HT-29 (cell line): ENCODE measurements around the gene MANBA. TPM values are rescaled to one million over a fixed set of nuclear protein-coding genes. Genes with fewer than 3 reads are reported as not detected.
"Not testable (repeated sequence)": the region's sequence is repeated elsewhere in the genome, so short reads cannot be mapped to it uniquely, and the experiment has no call there.

Source experiments
- DNase-seq: peaks from one replicate; pipeline ENCODE4 v3.0.0-alpha.2; 2015; ENCODE audit warnings: low spot score
- total RNA-seq: library from RNA; depleted of rRNA; stranded (reverse); fragments of >200 nt; shearing (Covaris generic); gene quantifications from 2 replicates; pipeline ENCODE4 v1.2.3, GENCODE V29; 2014

The MANBA gene
- total RNA-seq, 1 experiment from 2014 or later = 18.9 TPM

GRCh38 chr4:102761906-102762305, 1.1 kb upstream of the MANBA start:
- DNase-seq = no peak

- no peak for DNase-seq
These were observed 531 bp upstream of the MANBA start for GRCh38 chr4:102761296-102761701.

DNA sequence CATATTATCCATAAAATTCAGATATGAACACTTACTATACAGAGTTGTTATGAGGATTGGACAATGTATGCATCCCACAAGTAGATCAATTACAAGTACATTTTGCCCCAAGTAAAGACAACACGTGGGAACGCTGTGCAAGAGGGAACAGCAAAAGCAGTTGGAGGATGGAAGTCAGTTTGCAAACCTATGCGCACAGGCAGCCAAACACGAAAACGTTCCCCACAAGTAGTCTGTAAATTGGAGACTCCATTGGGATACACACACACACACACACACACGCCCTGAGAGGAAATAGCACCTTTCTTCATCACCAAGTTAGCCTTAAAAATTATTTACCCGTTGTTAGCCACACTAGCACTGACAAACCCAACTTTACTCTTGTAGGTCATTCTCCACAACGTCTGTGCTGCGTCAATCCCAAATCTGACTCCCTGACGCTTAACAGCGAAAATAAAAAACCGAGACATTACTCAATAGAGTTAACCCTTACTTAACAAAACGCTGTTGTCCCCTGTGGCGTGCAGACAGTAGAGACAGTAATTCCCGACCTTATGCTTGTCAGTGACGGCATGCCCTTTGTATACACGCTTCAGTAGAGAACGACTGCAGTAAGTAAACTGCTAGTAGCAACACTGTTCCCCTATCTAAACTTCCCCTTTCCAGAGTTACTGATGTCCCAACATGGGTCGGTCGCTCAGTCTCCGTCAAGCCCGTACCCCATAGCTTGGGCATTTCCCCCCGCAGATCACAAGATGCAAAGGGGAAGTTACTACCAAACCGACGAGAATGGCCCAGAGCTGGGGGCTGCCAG, 730 bp downstream of the MANBA start:
- DNase-seq = peak; percentile 53

DNA sequence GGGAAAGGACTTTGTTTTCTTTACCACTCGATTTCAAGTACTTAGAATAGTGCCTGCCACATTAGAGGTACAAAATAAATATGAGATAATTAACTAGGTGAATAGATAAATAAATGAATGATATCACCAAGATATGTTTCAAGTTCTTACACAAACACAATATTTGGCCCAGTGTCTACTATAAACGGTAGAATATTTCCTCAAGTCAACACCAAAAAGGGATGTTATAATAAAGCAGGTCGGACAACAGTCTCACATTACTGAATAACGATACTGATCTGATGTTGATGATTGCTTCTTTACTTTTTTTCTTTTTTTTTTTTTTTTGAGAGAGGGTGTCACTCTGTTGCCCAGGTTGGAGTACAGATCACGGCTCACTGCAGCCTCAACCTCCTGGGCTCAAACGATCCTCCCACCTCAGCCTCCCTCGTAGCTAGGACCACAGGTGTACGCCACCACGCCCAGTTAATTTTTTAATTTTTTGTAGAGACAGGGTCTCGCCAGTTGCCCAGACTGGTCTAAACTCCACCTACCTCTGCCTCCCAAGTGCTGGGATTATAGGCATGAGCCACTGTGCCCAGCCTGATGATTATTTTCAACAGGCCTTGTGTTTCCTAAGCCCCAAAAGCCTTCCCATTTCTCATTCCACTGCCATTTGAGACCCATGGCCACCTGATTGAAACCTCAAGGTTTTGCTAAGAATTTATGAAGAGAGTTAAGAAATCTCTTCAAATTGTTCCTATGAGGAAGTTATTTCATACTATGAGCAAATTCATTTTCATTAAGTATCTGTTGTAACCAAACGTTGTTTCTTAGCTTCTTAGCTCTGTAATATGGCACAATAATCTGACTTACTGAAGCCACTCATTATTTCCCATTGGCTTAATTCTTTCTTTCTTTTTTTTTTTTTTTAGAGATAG, 2.3 kb downstream of the MANBA start:
- no peak for DNase-seq

DNA sequence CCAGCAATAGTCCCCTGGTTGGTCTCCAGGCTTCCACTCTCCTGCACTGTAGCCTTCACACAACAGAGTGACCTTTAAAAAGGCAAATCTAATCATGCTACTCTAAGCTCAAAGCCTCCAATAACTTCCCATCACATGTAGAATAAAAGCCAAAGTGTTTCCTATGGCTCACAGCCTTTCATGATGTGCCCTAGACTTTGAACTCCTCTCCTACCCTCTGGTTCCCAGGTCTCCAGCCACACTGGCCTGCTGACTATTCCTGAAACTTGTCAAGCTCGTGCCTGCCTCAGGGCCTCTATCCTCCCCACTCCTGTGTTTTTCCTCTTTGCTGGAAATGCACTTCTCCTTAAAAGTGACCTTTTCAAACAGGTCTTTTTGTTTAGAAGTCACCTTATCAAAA, 3.1 kb downstream of the MANBA start:
- peak; percentile 55 for DNase-seq

GRCh38 chr4:102754044-102754443, 6.7 kb downstream of the MANBA start:
- DNase-seq = no peak

- DNase-seq = no peak
These were observed 8.8 kb downstream of the MANBA start for GRCh38 chr4:102751941-102752340.

- DNase-seq = not testable (repeated sequence)
These were observed 17.4 kb downstream of the MANBA start for GRCh38 chr4:102743352-102743751.

- DNase-seq = not testable (repeated sequence)
These were observed 22.0 kb downstream of the MANBA start for GRCh38 chr4:102738802-102739201.

- no peak for DNase-seq
These were observed 23.9 kb downstream of the MANBA start for GRCh38 chr4:102736636-102737549.

DNA sequence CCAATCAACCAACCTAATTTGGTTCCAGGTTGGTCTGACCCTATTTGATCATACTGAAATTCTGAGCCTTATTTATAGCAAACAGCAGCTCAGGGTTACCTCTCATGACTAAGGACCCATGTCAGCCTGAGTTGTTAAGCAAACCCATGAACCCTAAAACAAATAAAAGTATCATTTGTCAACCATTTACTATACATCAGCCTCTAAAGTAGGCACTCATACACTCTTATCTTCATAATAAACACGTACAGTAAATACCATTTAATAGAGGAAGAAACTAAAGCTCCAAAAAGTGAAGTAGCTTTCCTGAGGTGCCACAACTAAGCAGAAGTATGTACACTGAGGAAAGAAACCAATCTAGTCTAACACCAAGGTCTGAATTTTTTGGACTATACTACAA, 25.2 kb downstream of the MANBA start:
- DNase-seq = no peak

DNA sequence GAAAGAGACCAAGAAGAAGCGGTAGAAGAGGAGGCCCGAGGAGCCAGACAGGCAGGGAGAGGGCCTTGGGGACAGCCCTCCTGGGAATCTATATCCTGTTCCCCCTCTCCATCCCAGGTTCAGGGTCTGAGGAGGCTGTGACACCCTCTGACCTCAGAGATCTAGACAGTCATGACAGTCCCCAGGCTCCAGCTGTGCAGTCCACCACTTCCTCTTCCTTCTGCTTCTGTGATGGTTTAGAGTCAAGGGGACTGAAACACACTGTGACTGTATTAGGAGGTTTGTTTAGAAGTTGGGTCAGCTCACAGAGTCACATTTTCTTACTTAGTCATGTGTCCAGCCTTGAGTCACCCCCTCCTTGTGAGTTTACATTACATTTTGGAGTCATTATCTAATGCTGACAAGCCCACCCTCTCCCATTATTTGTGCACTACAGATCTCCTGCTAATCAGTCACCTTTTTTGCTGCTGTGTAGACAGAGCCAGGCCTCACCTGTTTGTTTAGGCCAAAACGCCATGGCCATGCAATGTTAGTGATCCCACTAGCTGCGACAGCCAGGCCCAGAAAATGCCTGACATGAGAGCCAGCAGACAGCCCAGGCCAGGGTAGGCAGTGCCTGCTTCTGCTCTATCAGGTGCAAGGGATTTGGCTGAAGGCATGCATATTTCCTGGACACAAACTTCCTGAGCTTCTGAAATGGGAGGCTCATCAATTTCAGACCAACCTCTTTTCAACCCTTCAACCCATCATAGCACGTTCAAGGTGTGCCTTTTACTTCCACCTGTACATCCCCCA, 26.0 kb downstream of the MANBA start:
- DNase-seq = no peak

DNA sequence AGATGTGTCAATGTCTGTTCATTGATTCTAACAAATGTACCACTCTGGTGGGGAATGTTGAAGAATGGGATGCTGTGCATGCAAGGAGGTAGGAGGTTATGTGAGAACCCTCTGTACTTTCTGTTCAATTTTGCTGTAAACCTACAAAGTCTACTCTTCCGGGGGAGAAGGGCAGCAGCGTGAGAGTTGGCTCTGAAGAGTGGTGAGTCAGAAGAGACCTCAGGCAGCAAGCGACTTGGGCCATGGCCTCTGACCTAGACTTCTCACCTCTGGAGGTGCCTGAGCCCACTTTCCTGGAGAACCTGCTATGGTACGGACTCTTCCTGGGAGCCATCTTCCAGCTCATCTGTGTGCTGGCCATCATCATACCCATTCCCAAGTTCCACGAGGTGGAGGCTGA, 26.7 kb downstream of the MANBA start:
- no peak for DNase-seq

DNA sequence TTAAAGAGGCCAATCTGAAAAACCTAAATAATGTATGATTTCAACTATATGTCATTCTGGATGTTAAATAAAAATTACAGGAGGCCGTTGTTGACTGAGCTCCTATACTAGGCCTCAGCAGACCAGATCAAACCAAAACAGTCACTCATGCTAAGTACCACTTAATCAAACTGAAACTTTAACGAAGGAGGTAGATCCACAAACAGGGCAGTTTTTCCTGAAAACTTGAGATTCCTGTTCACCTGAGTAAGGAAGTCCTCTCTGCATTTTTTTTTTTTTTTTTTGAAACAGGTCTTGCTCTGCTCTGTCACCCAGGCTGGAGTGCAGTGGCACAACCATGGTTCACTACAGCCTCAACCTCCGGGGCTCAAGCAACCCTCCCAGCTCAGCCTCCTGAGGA, 27.7 kb downstream of the MANBA start:
- no peak for DNase-seq

- no peak for DNase-seq
These were observed 28.1 kb downstream of the MANBA start for GRCh38 chr4:102732678-102733077.

GRCh38 chr4:102730968-102731533, 29.7 kb downstream of the MANBA start:
- DNase-seq = no peak

DNA sequence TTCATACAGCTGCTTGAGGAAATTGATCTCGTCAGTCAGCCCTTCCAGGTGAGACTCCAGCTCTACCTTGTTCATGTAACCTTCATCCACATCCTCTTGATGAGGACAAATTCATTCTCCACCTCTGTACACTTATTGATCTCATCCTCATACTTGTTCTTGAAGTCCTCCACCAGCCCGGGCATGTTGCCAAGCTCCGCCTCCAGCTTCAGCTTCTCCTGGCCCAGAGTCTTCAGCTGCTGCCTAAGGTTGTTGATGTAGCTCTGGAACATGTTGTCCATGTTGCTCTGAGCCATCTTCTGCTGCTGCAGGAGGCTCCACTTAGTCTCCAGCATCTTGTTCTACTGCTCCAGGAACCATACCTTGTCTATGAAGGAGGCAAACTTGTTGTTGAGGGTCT, 31.3 kb downstream of the MANBA start:
- peak; percentile 33 for DNase-seq

DNA sequence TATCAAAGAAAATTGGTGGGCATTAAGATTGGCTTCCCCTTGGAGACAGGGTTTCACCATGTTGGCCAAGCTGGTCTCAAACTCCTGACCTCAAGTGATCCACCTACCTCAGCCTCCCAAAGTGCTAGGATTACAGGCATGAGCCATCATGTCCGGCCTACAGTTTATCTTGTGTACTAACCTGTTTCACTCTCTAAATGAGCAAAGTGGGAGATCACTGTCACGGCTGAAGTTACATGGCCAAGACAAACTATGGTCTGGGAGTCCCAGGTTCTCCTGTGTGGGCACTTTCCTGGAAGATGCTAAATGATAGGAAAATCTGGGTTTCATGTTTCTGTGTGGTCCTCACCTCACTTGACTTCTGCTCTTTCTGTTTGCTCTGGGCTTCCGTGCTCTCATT, 33.8 kb downstream of the MANBA start:
- not testable (repeated sequence) for DNase-seq

DNA sequence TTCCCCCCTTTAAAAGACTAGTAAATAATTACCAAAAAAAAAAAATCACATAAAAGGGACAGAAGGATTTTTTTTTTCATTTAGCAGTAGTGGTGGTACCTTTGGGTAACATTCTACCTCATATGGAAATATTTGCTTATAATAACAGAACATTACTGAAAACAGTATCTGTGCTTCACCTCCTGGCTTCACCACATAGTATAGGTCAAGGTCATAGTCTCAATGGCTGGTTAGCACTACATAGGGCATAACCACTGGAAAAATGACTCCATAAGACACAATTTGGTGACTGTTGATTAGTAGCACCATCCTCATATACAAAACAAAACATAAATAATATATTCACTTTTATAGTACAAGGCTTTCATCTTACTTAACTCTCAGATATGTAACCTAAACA, 34.7 kb downstream of the MANBA start:
- no peak for DNase-seq

DNA sequence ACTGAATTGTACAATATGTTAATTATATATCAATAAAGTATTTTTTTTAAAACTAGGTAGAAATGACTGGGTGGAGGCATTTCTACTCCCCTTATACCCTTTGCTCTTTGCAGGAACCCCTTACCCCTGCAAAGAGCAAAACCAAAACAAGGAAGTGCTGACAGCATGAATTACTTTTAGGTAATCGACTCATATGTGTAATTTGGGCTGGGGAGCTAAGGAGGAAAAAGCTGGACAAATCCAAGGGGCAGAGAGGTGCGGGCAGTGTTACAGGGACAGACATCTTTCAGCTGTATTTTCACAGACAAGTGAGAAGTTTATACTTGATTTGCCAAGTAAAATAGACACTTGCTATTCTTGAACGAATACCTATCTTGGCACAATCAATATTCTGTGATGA, 35.5 kb downstream of the MANBA start:
- no peak for DNase-seq
